Fibroblast of lung (primary cell): ENCODE data around the gene PRKCA. TPM values are rescaled to one million over a fixed set of nuclear protein-coding genes. Genes with fewer than 3 reads are reported as not detected.
"Not testable (repeated sequence)": the region's sequence is repeated elsewhere in the genome, so short reads cannot be mapped to it uniquely, and the experiment has no call there.

Source experiments
- DNase-seq, 2 donors: peaks; one replicate each; pipeline versions ENCODE4 v3.0.0 to v3.0.0-alpha.2; 2010; ENCODE audit warnings: low read depth in 2 of 2
- H2AFZ ChIP-seq: 2 replicates; pipeline ENCODE4 v1.5.1; 2012; ENCODE audit warnings: low read length, control low read depth, inconsistent platforms
- H3K27ac ChIP-seq: 2 replicates; pipeline ENCODE4 v1.5.1; 2011; ENCODE audit warnings: low read length, control low read depth; ENCODE audit not compliant: insufficient read depth
- H3K27me3 ChIP-seq: 2 replicates; pipeline ENCODE4 v1.5.1; 2011; ENCODE audit warnings: mild to moderate bottlenecking, low read length; ENCODE audit not compliant: control insufficient read depth, insufficient read depth
- H3K36me3 ChIP-seq: 2 replicates; pipeline ENCODE4 v1.5.1; 2011; ENCODE audit warnings: low read length; ENCODE audit not compliant: control insufficient read depth, insufficient read depth
- H3K4me1 ChIP-seq: 2 replicates; pipeline ENCODE4 v1.5.1; 2011; ENCODE audit warnings: low read length; ENCODE audit not compliant: control insufficient read depth, insufficient read depth; ENCODE audit errors: extremely low read depth
- H3K4me2 ChIP-seq: 2 replicates; pipeline ENCODE4 v1.5.1; 2011; ENCODE audit warnings: low read length, control low read depth; ENCODE audit not compliant: insufficient read depth; ENCODE audit errors: extremely low read depth
- H3K4me3 ChIP-seq, 4 experiments: fragments of 200-600 bp in 1 of 4; sonication (generic) in 1 of 4; replicated peaks in 1 of 4; 2 replicates each; pipeline ENCODE4 v1.5.1; 2011 to 2016; ENCODE audit warnings: low read length in 4 of 4, low read depth in 3 of 4, mild to moderate bottlenecking in 3 of 4, control low read depth in 2 of 4, inconsistent platforms in 1 of 4, mixed read lengths in 1 of 4; ENCODE audit not compliant: insufficient read depth in 1 of 4; ENCODE audit errors: control extremely low read depth in 1 of 4
- H3K79me2 ChIP-seq: 2 replicates; pipeline ENCODE4 v1.5.1; 2012; ENCODE audit warnings: mild to moderate bottlenecking, low read length, inconsistent platforms; ENCODE audit not compliant: control insufficient read depth, insufficient read depth
- H3K9ac ChIP-seq: 2 replicates; pipeline ENCODE4 v1.5.1; 2011; ENCODE audit warnings: mild to moderate bottlenecking, low read length, control low read depth; ENCODE audit not compliant: insufficient read depth
- H3K9me3 ChIP-seq: 2 replicates; pipeline ENCODE4 v1.5.1; 2012; ENCODE audit warnings: low read depth, low read length; ENCODE audit not compliant: control insufficient read depth, insufficient read depth
- H4K20me1 ChIP-seq: 2 replicates; pipeline ENCODE4 v1.5.1; 2011; ENCODE audit warnings: low read length; ENCODE audit not compliant: control insufficient read depth, insufficient read depth; ENCODE audit errors: extremely low read depth
- EZH2 ChIP-seq: IDR thresholded peaks from 2 replicates; pipeline ENCODE4 v1.5.1; 2012; ENCODE audit warnings: low read length, control low read depth, mild to moderate bottlenecking; ENCODE audit errors: missing control alignments
- polyA plus RNA-seq, 2 donors: library from polyadenylated mRNA; depleted of rRNA in 1 of 2; stranded (reverse) in 1 of 2; unstranded in 1 of 2; fragments of >200 nt; gene quantifications; 2 replicates each; pipeline ENCODE4 v1.2.1, GENCODE V29; 2011 to 2012; ENCODE audit warnings: missing spikeins in 1 of 2
- total RNA-seq: library from RNA; depleted of rRNA; stranded (reverse); fragments of >200 nt; gene quantifications from 2 replicates; pipeline ENCODE4 v1.2.1, GENCODE V29; 2014
- TF ChIP-seq, protein P1 (sequence below), 2 donors: IDR thresholded peaks in 1 of 2; conservative IDR thresholded peaks in 1 of 2; 1 replicate in 1 of 2; 2 replicates in 1 of 2; pipeline ENCODE4 v1.5.1; 2011 to 2012; ENCODE audit warnings: low read length in 2 of 2, control low read depth in 1 of 2, inconsistent platforms in 1 of 2, low read depth in 1 of 2, mild to moderate bottlenecking in 1 of 2

PRKCA gene
- total and polyA plus RNA-seq, 2 donors (not counting 1 experiment from before 2014, with no cell fraction given) = 34.0 to 74.2 TPM

DNA sequence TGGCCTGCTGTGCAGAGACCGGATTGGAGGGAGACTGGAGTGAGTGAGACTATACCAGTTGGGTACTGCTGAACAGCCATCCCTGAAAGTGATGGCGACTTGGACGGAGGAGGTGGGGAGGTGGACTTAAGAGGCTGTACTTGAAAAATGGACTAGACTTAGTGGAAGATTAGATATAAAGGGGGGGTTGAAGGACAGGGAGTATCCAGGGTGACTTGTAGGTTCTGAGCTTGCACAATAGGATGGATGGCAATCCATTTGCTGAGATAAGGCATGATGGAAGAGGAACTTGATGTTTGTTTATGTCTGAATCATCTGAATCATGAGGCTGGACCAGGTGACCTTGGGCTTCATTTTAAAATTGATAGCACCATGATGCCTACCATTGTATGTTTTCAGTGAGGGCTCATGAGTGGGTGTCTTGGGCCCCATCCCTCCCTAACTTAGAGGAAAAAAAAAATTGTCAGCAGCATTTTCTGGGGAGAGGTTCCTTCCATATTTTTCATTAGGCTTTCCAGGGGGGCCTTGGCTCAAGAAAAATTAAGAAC lies 41.2 kb downstream of the PRKCA start:
- DNase-seq = peak in 1 of 2 donors; percentile 10
- no peak overlapping the region for H3K4me2 ChIP-seq
- TF ChIP-seq, protein P1, sequence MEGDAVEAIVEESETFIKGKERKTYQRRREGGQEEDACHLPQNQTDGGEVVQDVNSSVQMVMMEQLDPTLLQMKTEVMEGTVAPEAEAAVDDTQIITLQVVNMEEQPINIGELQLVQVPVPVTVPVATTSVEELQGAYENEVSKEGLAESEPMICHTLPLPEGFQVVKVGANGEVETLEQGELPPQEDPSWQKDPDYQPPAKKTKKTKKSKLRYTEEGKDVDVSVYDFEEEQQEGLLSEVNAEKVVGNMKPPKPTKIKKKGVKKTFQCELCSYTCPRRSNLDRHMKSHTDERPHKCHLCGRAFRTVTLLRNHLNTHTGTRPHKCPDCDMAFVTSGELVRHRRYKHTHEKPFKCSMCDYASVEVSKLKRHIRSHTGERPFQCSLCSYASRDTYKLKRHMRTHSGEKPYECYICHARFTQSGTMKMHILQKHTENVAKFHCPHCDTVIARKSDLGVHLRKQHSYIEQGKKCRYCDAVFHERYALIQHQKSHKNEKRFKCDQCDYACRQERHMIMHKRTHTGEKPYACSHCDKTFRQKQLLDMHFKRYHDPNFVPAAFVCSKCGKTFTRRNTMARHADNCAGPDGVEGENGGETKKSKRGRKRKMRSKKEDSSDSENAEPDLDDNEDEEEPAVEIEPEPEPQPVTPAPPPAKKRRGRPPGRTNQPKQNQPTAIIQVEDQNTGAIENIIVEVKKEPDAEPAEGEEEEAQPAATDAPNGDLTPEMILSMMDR (conservative IDR thresholded peaks at IDR 0.05 in 1 of 2, IDR thresholded peaks at IDR 0.05 in 1 of 2; ENCODE audit: low read depth in 1 of 2, low read length in 2 of 2) = no peak
- no peak overlapping the region for H2AFZ ChIP-seq
- no peak overlapping the region for H3K4me3 ChIP-seq
- no peaks in the 10 kb centered on the region for H3K27me3 ChIP-seq
- H3K36me3 ChIP-seq = no peaks in the 10 kb centered on the region
- H4K20me1 ChIP-seq = no peaks in the 10 kb centered on the region
- no peak overlapping the region for H3K9ac ChIP-seq
- no peaks in the 10 kb centered on the region for H3K9me3 ChIP-seq
- H3K27ac ChIP-seq = no peak overlapping the region
- peaks cover 76% of the 10 kb centered on the region for H3K79me2 ChIP-seq
- peaks cover 13% of the 10 kb centered on the region for H3K4me1 ChIP-seq

DNA sequence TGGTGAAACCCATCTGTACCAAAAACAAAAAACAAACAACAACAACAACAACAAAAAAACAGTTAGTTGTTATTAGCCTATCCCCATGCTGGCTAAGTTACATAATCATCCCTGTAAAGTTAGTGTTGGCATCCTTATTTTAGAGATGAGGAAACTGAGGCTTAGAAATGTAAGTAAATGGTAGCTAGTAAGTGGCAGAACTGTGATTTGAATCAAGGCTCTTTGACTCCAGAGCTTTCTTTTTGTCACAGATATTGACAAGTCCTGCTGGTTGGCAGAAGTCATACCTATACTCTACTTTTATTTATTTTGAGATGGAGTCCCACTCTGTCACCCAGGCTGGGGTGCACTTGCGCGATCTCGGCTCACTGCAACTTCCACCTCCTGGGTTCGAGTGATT lies 42.1 kb downstream of the PRKCA start:
- Histone ChIP-seq H3K4me2 (no peak overlapping the region), H3K4me1 (peaks cover 17% of the 10 kb centered on the region), H3K36me3 (no peaks in the 10 kb centered on the region), H3K9me3 (no peaks in the 10 kb centered on the region), H2AFZ (no peak overlapping the region), H3K9ac (no peak overlapping the region), H3K79me2 (peaks cover 76% of the 10 kb centered on the region), H3K27ac (no peak overlapping the region), H4K20me1 (no peaks in the 10 kb centered on the region), H3K27me3 (no peaks in the 10 kb centered on the region), H3K4me3 (no peak overlapping the region)
- TF ChIP-seq, protein P1 (conservative IDR thresholded peaks at IDR 0.05 in 1 of 2, IDR thresholded peaks at IDR 0.05 in 1 of 2; ENCODE audit: low read depth in 1 of 2, low read length in 2 of 2) = no peak
- TF ChIP-seq EZH2 = no peak
- DNase-seq = no peak

DNA sequence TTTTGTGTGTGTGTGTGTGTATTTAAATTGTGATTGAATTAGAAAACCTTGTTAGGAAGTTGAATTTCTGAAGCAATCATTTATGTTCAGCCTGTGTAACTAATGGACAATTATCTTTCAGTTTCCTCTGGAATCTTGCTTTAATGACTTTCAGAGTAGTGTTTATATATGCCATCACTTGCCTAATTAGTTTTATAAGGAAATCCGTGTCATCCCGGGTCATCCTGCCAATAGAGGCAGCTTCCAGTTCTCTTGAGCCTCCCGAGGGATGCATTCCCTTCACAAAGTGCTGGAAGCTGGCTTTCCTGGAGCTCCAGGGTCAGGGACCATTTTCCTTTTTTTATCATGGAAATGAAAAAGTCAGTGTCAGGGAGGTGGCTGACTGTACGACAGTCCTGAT lies 42.9 kb downstream of the PRKCA start:
- DNase-seq = no peak
- Histone ChIP-seq H3K27ac (no peak overlapping the region), H3K27me3 (no peaks in the 10 kb centered on the region), H3K4me3 (no peak overlapping the region), H3K4me1 (peaks cover 17% of the 10 kb centered on the region), H3K9me3 (no peaks in the 10 kb centered on the region), H3K79me2 (peaks cover 78% of the 10 kb centered on the region), H2AFZ (no peak overlapping the region), H4K20me1 (no peaks in the 10 kb centered on the region), H3K9ac (no peak overlapping the region), H3K4me2 (no peak overlapping the region), H3K36me3 (no peaks in the 10 kb centered on the region)
- no peak for TF ChIP-seq EZH2
- TF ChIP-seq, protein P1 (conservative IDR thresholded peaks at IDR 0.05 in 1 of 2, IDR thresholded peaks at IDR 0.05 in 1 of 2; ENCODE audit: low read depth in 1 of 2, low read length in 2 of 2) = no peak

- not testable (repeated sequence) for H3K36me3 ChIP-seq, H3K4me3 ChIP-seq, H3K4me2 ChIP-seq, H3K27ac ChIP-seq, H4K20me1 ChIP-seq, H3K9me3 ChIP-seq, DNase-seq, H2AFZ ChIP-seq, H3K27me3 ChIP-seq, H3K9ac ChIP-seq
- Histone ChIP-seq H3K79me2 (peaks cover 78% of the 10 kb centered on the region), H3K4me1 (peaks cover 17% of the 10 kb centered on the region)
Observed at GRCh38 chr17:66345949-66346638, 43.7 kb downstream of the PRKCA start.
